HG03521 (cell line): ENCODE results near the gene GPC6.
"Not testable (repeated sequence)": the region's sequence is repeated elsewhere in the genome, so short reads cannot be mapped to it uniquely, and the experiment has no call there.

Source experiments
- ATAC-seq: cut with Tn5 transposase; IDR thresholded peaks from one replicate; pipeline ENCODE4 v1.9.1; 2021; ENCODE audit warnings: mild to moderate bottlenecking, moderate library complexity; ENCODE audit not compliant: unreplicated experiment

The GPC6 gene

DNA sequence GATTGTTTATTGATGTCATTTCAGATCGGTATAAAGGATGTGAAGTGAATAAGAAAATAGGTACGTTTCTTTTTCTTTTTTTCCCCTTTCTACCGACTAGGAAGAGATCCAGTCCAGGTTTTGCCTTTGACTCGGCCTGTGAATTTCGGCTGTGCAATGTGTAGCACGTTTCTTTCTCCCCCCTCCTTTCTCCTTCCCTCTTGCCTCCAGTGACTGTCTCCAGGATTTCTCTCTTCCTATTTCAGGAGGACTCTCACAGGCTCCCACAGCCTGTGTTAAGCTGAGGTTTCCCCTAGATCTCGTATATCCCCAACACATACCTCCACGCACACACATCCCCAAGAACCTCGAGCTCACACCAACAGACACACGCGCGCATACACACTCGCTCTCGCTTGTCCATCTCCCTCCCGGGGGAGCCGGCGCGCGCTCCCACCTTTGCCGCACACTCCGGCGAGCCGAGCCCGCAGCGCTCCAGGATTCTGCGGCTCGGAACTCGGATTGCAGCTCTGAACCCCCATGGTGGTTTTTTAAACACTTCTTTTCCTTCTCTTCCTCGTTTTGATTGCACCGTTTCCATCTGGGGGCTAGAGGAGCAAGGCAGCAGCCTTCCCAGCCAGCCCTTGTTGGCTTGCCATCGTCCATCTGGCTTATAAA lies at the start of gene GPC6:
GPC6 (plus strand) TSS at position 185 of the 657 bp plus-strand sequence.
- ATAC-seq, result no peak

- ATAC-seq, result no peak
These were observed 46.1 kb upstream of the GPC6 start for GRCh38 chr13:93180356-93180969.

GRCh38 chr13:93182406-93182805 lies 44.2 kb upstream of the GPC6 start:
- no peak for ATAC-seq

- no peak for ATAC-seq
These were observed 43.3 kb upstream of the GPC6 start for GRCh38 chr13:93183302-93183701.

- ATAC-seq, result no peak
These were observed 36.6 kb upstream of the GPC6 start for GRCh38 chr13:93190006-93190405.

GRCh38 chr13:93193682-93194081 lies 32.9 kb upstream of the GPC6 start:
- no peak for ATAC-seq

DNA sequence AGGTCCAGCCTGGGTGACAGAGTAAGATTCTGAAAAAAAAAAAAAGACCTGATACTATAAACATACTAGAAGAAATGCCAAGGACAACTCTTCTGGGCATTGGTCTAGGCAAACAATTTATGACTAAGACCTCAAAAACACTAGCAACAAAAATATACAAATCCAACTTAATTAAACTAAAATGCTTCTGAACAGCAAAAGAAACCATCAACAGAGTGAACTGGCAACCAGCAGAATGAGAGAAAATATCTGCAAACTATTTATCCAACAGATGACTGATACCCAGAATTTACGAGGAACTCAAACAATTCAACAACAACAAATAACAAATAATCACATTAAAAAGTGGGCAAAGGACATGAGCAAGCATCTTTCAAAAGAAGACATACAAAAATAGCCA lies 26.8 kb upstream of the GPC6 start:
- no peak for ATAC-seq

DNA sequence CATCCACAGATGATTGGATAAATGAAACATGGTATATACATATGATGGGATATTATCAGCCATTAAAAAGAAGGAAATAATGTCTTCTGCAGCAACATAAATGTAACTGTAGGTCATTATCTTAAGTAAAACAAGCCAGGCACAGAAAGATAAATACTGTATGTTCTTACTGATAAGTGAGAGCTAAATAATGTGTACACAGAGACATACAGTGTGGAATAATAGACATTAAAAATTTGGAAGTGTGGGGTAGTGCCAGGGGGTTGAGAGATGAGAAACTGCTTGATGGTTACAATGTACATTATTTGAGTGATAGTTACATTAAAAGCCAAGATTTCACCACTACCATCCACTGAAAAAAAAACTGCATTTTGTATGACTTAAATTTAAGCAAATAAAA lies 26.0 kb upstream of the GPC6 start:
- no peak for ATAC-seq

DNA sequence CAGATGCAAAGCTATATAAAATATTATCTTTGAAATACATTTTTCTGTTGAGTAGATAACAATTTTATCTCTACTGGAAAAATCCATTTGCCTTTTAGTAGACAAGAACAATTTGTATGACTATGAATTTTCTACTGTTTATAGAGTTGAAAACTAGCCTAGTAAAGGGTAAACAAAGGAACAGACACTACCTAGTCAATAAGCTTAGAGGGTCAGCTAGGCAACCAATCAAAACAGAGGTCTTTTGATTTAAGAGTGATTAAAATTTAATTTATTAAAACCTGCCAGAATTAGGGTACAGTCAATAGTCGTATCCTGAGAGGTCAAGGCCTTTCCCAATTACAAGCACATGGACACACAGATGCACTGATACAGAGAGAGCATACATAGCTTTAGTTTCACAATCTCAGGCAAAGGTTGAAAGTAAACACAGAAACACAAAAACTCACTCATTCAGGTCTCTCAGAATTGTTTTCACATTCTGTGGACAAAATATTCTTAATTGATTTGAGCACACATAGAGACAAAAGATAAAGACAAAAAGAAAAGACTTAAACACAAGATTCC lies 24.5 kb upstream of the GPC6 start:
- no peak for ATAC-seq

GRCh38 chr13:93206778-93207392 lies 19.7 kb upstream of the GPC6 start:
- not testable (repeated sequence) for ATAC-seq

DNA sequence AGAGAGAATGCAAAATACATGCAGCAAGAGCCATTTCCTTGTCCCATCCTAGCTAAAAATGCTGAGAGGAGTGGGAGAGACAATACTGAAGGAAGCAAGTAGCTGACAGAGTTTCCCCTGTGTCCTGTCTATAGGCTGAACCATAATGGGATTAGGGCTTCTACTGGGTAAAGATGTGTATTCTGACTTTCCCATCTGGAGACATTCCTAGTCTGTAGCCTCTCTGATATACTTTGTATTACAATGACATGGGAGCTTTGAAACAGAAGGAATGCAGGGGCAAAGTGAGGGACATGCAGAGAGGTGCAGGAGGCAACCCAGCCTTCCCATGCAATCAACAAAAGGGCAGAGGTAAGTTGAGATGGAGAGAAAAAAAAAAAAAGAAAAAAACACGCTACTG lies 10.5 kb upstream of the GPC6 start:
- no peak for ATAC-seq

DNA sequence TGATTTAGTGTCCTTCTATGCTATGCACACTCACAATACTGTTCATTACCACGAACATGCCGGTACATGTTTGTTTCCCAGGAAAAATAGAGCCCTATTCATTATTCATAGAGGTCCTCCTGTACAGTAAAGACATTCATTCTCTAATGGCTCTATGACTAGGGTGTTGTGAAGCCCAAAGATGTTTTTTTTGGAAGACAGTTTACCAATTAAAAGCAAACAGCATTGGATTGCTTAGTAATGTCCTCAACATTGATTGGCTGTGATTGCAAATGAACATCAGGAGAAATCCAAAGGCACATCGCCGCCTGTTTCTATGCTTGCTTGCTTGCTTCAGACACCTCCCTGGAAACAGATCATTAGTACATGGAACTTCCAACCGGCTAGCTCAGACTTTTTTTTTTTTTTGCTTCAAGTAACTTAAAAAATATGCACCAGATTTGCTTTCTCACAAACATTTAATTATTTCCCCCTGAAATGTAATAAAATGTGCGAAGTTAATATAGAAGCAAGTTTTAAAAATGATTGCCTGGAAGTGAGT lies 8.8 kb upstream of the GPC6 start:
- ATAC-seq, result no peak

DNA sequence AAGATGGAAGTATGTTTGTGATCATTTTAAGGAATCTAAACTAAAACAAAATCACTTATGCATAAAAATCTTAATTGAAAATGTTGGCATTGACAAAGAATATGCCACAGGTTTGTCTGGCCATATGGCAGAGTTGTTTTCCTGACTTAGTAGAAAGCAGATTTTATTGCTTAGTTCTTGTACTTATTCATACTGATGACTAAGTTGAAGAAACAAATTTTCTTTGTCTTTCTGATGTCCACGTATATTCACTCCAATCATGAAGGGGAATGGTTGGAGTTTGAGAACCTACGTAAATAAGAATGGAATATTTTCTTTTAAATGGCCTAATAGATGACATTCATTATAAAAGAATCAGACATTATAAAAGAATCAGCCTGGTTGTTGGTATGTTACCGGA lies 8.0 kb upstream of the GPC6 start:
- ATAC-seq, result no peak

DNA sequence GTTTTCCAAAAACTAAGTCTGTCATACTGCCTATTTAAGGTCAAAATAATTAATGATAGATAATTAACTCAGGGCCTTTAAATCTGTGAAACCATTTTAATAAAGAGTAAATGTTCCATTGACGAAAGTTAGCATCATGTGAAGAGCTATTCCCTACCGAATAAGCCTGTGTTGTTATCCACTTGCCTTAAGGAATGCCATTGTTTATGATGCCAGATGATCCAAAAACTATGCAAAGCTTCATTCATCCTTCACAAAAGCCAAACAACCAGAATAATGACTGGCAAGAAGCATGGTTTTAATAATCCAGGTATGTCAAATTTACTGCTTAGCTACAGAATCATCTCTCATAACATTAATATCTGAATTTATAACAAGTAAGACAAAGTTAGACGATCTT lies 6.5 kb upstream of the GPC6 start:
- ATAC-seq, result no peak

GRCh38 chr13:93222976-93223375 lies 3.6 kb upstream of the GPC6 start:
- ATAC-seq, result no peak

- ATAC-seq, result no peak
These were observed 2.1 kb upstream of the GPC6 start for GRCh38 chr13:93224535-93224934.

DNA sequence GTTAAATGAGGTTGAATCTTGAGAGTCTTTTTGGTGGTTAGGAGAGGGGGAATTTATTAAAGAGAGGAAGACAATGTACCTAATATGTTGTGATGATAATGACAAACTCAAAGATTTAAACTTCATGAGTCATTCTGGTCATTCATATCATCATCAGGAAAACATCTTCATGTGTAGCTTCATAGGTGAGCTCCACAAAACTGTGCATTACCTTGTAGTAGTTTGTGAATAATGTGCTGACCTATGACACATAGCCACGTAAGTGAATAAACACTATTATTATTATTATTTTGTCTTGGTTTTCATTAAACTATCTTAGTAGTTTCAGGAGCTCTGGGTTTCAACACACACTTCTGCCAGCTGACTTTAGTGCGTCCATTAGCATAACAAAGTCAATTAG lies 997 bp upstream of the GPC6 start:
- ATAC-seq, result no peak

DNA sequence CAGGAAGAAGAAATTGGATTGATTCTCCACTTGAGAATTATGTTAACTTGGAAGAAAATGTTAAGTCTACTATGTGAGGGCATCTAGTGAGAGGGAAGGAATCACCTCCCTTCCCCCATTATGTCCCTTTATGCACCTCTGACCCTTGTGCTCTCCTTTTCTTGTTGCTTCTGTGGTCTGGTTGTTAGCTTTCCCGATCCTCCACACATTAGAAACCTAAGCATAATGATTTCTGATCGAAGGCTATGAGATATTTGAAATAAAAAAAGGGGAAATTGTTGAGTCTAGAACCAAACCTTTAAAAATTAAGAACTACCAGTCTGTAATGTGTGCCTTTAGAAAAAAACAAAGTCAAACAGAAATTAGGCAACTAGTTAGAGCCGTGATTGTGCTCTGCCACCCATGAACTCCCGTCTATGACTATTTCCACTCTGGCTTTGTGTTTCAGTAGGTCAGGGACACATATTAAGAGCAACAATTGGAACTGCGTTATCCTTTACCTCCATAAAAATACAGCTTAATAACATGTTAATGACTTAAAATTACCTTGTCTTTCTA lies 463 bp upstream of the GPC6 start:
- ATAC-seq, result no peak

GRCh38 chr13:93227280-93227877 lies 772 bp downstream of the GPC6 start:
- no peak for ATAC-seq

DNA sequence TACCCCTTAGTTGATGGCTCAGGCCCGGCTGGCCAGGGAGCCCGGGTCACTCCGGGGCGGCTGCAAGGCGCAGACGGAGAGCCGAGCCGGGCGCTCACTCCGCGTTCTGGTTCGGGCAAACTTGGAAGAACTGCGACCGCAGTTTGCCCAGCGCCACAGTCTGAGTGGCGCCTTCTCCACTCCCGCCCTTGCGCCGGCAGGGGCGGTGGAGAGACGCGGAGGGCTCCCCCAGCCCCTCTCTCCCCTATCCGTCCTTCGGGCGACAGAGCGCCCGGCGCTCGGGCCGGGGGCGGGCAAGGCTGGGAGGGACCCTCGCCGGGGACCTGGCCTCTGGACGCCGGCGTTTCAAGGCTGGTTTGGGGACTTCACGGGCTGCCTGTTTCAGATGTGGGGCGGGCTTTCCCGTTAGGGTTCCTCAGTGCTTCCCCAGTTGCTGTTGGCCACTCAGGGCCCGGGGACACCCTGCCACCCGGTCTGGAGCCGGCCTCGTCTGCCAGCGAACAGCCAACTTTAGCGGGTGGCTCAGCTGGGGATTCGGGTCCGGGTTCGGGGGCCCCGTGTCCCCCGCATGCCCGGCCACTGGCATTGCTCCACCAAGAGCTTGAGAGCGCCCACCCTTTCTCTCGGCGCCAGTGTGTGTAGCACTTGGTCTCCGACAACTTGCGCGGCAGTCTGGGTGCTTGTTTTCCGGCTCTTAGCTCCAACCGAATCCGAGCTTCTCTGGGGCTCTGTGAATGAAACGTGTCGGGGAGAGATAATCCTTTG lies 1.5 kb downstream of the GPC6 start:
- no peak for ATAC-seq

GRCh38 chr13:93228643-93228937 lies 2.0 kb downstream of the GPC6 start:
- no peak for ATAC-seq
